ENCODE data around the gene UNKL. TPM values are rescaled to one million over a fixed set of nuclear protein-coding genes. Genes with fewer than 3 reads are reported as not detected.

The UNKL gene
- total RNA-seq, 1 donor from 2014 or later: 6.1 TPM

GRCh38 chr16:1333854-1334700, 80.4 kb downstream of the UNKL start:
- H3K4me2 ChIP-seq: peak overlapping the region; percentile 77
- H3K4me3 ChIP-seq: peak overlapping the region; percentile 42
- Mint-ChIP-seq H3K27me3 (ENCODE audit: insufficient read depth, low read depth) (peaks cover 15% of the 10 kb centered on the region), H3K9me3 (no peaks in the 10 kb centered on the region), H3K36me3 (no peaks in the 10 kb centered on the region), H3K4me3 (peak overlapping the region; percentile 76), H3K27ac (no peak overlapping the region), H3K4me1 (peaks cover 36% of the 10 kb centered on the region)
- no peaks in the 10 kb centered on the region for H3K79me2 ChIP-seq (ENCODE audit: low read depth)
- DNase-seq (ENCODE audit: low spot score): peak; percentile 54
- H3F3A ChIP-seq (ENCODE audit: low read depth): peaks cover 20% of the 10 kb centered on the region
- peak; percentile 94 for TF ChIP-seq EZH2phosphoT487 (IDR thresholded peaks at IDR 0.05)
- peak; percentile 94 for TF ChIP-seq EZH2 (IDR thresholded peaks at IDR 0.05)
- TF ChIP-seq CTCF (IDR thresholded peaks at IDR 0.05): no peak
- H3K36me3 ChIP-seq: no peaks in the 10 kb centered on the region
- H3K27me3 ChIP-seq: peaks cover 92% of the 10 kb centered on the region
- H3K9ac ChIP-seq: no peak overlapping the region
- H3K27ac ChIP-seq: no peak overlapping the region
- no peak overlapping the region for H2AFZ ChIP-seq (replicated peaks)
- peaks cover 52% of the 10 kb centered on the region for H4K20me1 ChIP-seq (ENCODE audit: low read depth)
- H3K9me3 ChIP-seq (ENCODE audit: low read depth): no peaks in the 10 kb centered on the region
- peaks cover 16% of the 10 kb centered on the region for H3K4me1 ChIP-seq

GRCh38 chr16:1333149-1333812, 81.2 kb downstream of the UNKL start, which contains the start of gene BAIAP3:
TSS of gene BAIAP3 (plus strand) at chr16:1333645. CDS start at chr16:1338550, 4,905 bp downstream.
- peaks cover 84% of the 10 kb centered on the region for H3K27me3 ChIP-seq
- TF ChIP-seq EZH2phosphoT487 (IDR thresholded peaks at IDR 0.05): peak; percentile 5
- no peak for TF ChIP-seq EZH2 (IDR thresholded peaks at IDR 0.05)
- peak; percentile 77 for DNase-seq (ENCODE audit: low spot score)
- H4K20me1 ChIP-seq (ENCODE audit: low read depth): peaks cover 52% of the 10 kb centered on the region
- H3K27ac ChIP-seq: no peak within 1 kb of the TSS
- no peak within 1 kb of the TSS for H3K9ac ChIP-seq
- peak within 1 kb of the TSS; percentile 77 for H3K4me2 ChIP-seq
- no peaks in the 10 kb centered on the region for H3K9me3 ChIP-seq (ENCODE audit: low read depth)
- H3F3A ChIP-seq (ENCODE audit: low read depth): peaks cover 20% of the 10 kb centered on the region
- Mint-ChIP-seq H3K4me1 (peaks cover 36% of the 10 kb centered on the region), H3K36me3 (no peaks in the 10 kb centered on the region), H3K9me3 (no peaks in the 10 kb centered on the region), H3K27ac (no peak within 1 kb of the TSS), H3K27me3 (ENCODE audit: insufficient read depth, low read depth) (peaks cover 15% of the 10 kb centered on the region), H3K4me3 (peak within 1 kb of the TSS; percentile 84)
- H3K4me3 ChIP-seq: peak within 1 kb of the TSS; percentile 42
- no peak within 1 kb of the TSS for H2AFZ ChIP-seq (replicated peaks)
- H3K4me1 ChIP-seq: peaks cover 16% of the 10 kb centered on the region
- no peaks in the 10 kb centered on the region for H3K36me3 ChIP-seq
- H3K79me2 ChIP-seq (ENCODE audit: low read depth): no peaks in the 10 kb centered on the region

- Histone ChIP-seq H3K9ac (no peak overlapping the region), H3K4me3 (no peak overlapping the region), H3K27ac (no peak overlapping the region), H4K20me1 (ENCODE audit: low read depth) (peaks cover 48% of the 10 kb centered on the region), H2AFZ (replicated peaks) (no peak overlapping the region), H3K4me1 (peaks cover 16% of the 10 kb centered on the region), H3K36me3 (no peaks in the 10 kb centered on the region), H3K79me2 (ENCODE audit: low read depth) (no peaks in the 10 kb centered on the region), H3K27me3 (peaks cover 78% of the 10 kb centered on the region), H3F3A (ENCODE audit: low read depth) (peaks cover 23% of the 10 kb centered on the region), H3K4me2 (peak overlapping the region; percentile 77), H3K9me3 (ENCODE audit: low read depth) (no peaks in the 10 kb centered on the region)
- no peak for DNase-seq (ENCODE audit: low spot score)
- TF ChIP-seq CTCF (IDR thresholded peaks at IDR 0.05): no peak
- TF ChIP-seq EZH2 (IDR thresholded peaks at IDR 0.05): peak; percentile 83
- peak; percentile 95 for TF ChIP-seq EZH2phosphoT487 (IDR thresholded peaks at IDR 0.05)
- peaks cover 20% of the 10 kb centered on the region for H3K27me3 Mint-ChIP-seq (ENCODE audit: insufficient read depth, low read depth)
- peaks cover 36% of the 10 kb centered on the region for H3K4me1 Mint-ChIP-seq
- no peaks in the 10 kb centered on the region for H3K36me3 Mint-ChIP-seq
- H3K27ac Mint-ChIP-seq: no peak overlapping the region
- peak overlapping the region; percentile 84 for H3K4me3 Mint-ChIP-seq
- no peaks in the 10 kb centered on the region for H3K9me3 Mint-ChIP-seq
Observed at GRCh38 chr16:1332618-1333148, 81.8 kb downstream of the UNKL start.

All from neural progenitor cell (in vitro differentiated cells).